DOHH2 (cell line): ENCODE results near the gene DSCAM.

ENCODE experiments used
- CTCF ChIP-seq: fragments of 200-600 bp; sonication (generic); IDR thresholded peaks from one replicate; pipeline ENCODE4 v1.5.1; 2014; ENCODE audit warnings: antibody characterized with exemption, mild to moderate bottlenecking, low read depth, low read length; ENCODE audit not compliant: poor library complexity, severe bottlenecking
- EZH2phosphoT487 ChIP-seq: fragments of 200-600 bp; sonication (generic); IDR thresholded peaks from 2 replicates; pipeline ENCODE4 v1.6.1; 2017; ENCODE audit warnings: borderline replicate concordance, mild to moderate bottlenecking, antibody characterized with exemption, low read length, moderate library complexity, mixed read lengths

- TF ChIP-seq CTCF, result no peak
- no peak for TF ChIP-seq EZH2phosphoT487
Observed at GRCh38 chr21:40250514-40251294, 596.3 kb downstream of the DSCAM start.
